CD4-positive, alpha-beta memory T cell (primary cell): Measurements from ENCODE around the gene LRIG2. TPM values are rescaled to one million over a fixed set of nuclear protein-coding genes. Genes with fewer than 3 reads are reported as not detected.
"Not testable (repeated sequence)": the region's sequence is repeated elsewhere in the genome, so short reads cannot be mapped to it uniquely, and the experiment has no call there.

Source experiments
- CTCF ChIA-PET: fragments of 350-600 bp; sonication (Branson Sonifier 250); formaldehyde crosslinking; loops from one replicate; lab custom pipeline; 2021; ENCODE audit warnings: inconsistent platforms; ENCODE audit not compliant: partially characterized antibody; lab: Charles Lee
- POLR2A ChIA-PET: fragments of 350-600 bp; sonication (Branson Sonifier 250); formaldehyde crosslinking; loops from one replicate; lab custom pipeline; 2021; ENCODE audit not compliant: partially characterized antibody; lab: Charles Lee
- DNase-seq, 5 donors: peaks; one replicate each; pipeline versions ENCODE4 v3.0.0 to v3.0.0-alpha.2; 2020 to 2022; ENCODE audit warnings: mixed read lengths in 1 of 5
- H3K27ac ChIP-seq: one replicate; pipeline ENCODE4 v1.7.0; 2013; ENCODE audit warnings: low read depth, low read length
- H3K27me3 ChIP-seq: 2 replicates; pipeline ENCODE4 v1.7.0; 2013; ENCODE audit warnings: mild to moderate bottlenecking, low read length, moderate library complexity; ENCODE audit not compliant: insufficient read depth
- H3K36me3 ChIP-seq: 2 replicates; pipeline ENCODE4 v1.7.0; 2013; ENCODE audit warnings: mild to moderate bottlenecking, low read length, moderate library complexity; ENCODE audit not compliant: insufficient read depth
- H3K4me1 ChIP-seq: 2 replicates; pipeline ENCODE4 v1.7.0; 2013; ENCODE audit warnings: mild to moderate bottlenecking, low read length, moderate library complexity; ENCODE audit not compliant: insufficient read depth
- H3K4me3 ChIP-seq, 2 donors: one replicate each; pipeline ENCODE4 v1.7.0; 2013; ENCODE audit warnings: low read length in 2 of 2, mild to moderate bottlenecking in 1 of 2
- H3K9me3 ChIP-seq, 2 donors: one replicate each; pipeline ENCODE4 v1.7.0; 2013; ENCODE audit warnings: low read length in 2 of 2, control low read depth in 1 of 2; ENCODE audit not compliant: control insufficient read depth in 1 of 2
- H3K27ac Mint-ChIP-seq, 7 donors: one replicate each; pipeline ENCODE4 v1.8.0; 2020 to 2021; ENCODE audit warnings: mixed read lengths in 7 of 7, mild to moderate bottlenecking in 6 of 7, inconsistent platforms in 3 of 7, moderate library complexity in 3 of 7
- H3K27me3 Mint-ChIP-seq, 2 donors: one replicate each; pipeline ENCODE4 v1.8.0; 2020 to 2021; ENCODE audit warnings: mixed read lengths in 2 of 2
- H3K36me3 Mint-ChIP-seq, 2 donors: one replicate each; pipeline ENCODE4 v1.8.0; 2020 to 2021; ENCODE audit warnings: mixed read lengths in 2 of 2, inconsistent platforms in 1 of 2, mild to moderate bottlenecking in 1 of 2
- H3K4me1 Mint-ChIP-seq, 4 donors: one replicate each; pipeline ENCODE4 v1.8.0; 2020 to 2021; ENCODE audit warnings: mixed read lengths in 4 of 4, mild to moderate bottlenecking in 1 of 4
- H3K4me3 Mint-ChIP-seq, 8 donors: one replicate each; pipeline ENCODE4 v1.8.0; 2020 to 2021; ENCODE audit warnings: mixed read lengths in 8 of 8, mild to moderate bottlenecking in 7 of 8, moderate library complexity in 6 of 8, inconsistent platforms in 3 of 8
- H3K9me3 Mint-ChIP-seq, 8 donors: one replicate each; pipeline ENCODE4 v1.8.0; 2020 to 2021; ENCODE audit warnings: mixed read lengths in 8 of 8, mild to moderate bottlenecking in 5 of 8, inconsistent platforms in 3 of 8, moderate library complexity in 1 of 8
- intact Hi-C: fragments of 100-400 bp; cut with micrococcal nuclease; formaldehyde crosslinking; loops from one replicate; pipeline ENCODE4 v1.15.1; 2023
- polyA plus RNA-seq, 2 donors: library from polyadenylated mRNA; unstranded; fragments of 300-500 nt; fragmentation: Illumina TruSeq; gene quantifications; one replicate each; pipeline ENCODE4 v1.2.3, GENCODE V29; 2021
- total RNA-seq, 2 experiments: library from RNA; stranded (reverse); gene quantifications; one replicate each; pipeline ENCODE4 v1.2.3, GENCODE V29; 2021

The LRIG2 gene
- total and polyA plus RNA-seq, 4 experiments from 2014 or later = 3.0 to 27.9 (median 15.6) TPM

DNA sequence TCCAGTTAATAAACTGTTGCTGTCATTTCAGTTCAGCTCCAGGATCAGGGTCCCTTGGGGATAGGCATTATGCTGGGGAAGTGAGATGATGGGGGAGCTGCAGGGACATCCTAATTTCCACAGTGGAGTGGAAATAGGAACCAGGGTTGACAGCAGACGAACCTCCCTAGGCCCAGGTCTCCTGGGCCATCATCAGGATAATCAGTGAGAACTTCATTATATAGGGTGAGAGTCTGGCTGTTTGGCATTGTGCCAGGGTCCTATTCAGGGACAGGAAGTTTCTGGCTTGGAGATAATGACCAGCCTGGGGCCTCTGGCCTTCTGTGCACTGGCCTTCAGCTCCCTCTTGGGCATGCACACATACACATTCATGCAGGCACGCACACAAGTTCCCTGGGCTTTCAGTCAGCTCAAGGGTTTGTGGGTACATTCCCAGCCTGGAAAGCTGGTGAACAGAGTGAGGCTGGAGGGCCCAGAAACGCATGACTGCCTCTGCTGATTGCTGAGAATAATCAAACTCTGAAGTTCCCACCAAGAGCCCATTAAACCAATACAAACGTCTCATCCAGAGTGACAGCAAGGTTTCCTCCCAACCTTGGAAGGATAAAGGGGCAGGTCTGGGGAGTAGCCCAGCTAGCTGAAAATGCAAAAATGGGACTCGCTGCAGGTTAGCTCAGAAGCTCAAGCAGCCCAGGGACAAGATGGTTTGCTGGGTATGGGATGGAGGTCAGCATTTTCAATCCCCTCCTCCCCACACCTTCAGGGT, 13.9 kb upstream of the LRIG2 start:
- H3K27ac ChIP-seq = no peak overlapping the region
- H3K4me3 ChIP-seq = no peak overlapping the region
- intact Hi-C loops = no loop called here
- no peaks in the 10 kb centered on the region for H3K36me3 Mint-ChIP-seq
- H3K27me3 Mint-ChIP-seq = no peaks in the 10 kb centered on the region
- no peaks in the 10 kb centered on the region for H3K4me1 Mint-ChIP-seq
- H3K27ac Mint-ChIP-seq = no peak overlapping the region
- peaks cover 0 to 4% (median 0%) of the 10 kb centered on the region in 8 donors for H3K9me3 Mint-ChIP-seq
- POLR2A ChIA-PET = no interaction called here
- no peaks in the 10 kb centered on the region for H3K9me3 ChIP-seq
- no peaks in the 10 kb centered on the region for H3K4me1 ChIP-seq
- H3K36me3 ChIP-seq = no peaks in the 10 kb centered on the region
- no peak for DNase-seq
- H3K4me3 Mint-ChIP-seq = no peak overlapping the region
- H3K27me3 ChIP-seq = no peaks in the 10 kb centered on the region
- CTCF ChIA-PET = interaction anchor here (4.5 kb wide), 1 partner anchor 14 kb away, joined by 37 read pairs; the partner anchor contains the start of gene LRIG2

DNA sequence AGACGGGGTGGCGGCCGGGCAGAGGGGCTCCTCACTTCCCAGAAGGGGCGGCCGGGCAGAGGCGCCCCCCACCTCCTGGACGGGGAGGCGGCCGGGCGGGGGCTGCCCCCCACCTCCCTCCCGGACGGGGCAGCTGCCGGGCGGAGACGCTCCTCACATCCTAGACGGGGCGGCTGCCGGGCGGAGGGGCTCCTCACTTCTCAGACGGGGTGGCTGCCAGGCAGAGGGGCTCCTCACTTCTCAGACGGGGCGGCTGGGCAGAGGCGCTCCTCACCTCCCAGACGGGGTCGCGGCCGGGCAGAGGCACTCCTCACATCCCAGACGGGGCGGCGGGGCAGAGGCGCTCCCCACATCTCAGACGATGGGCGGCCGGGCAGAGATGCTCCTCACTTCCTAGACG, 9.5 kb upstream of the LRIG2 start:
- intact Hi-C loops, H3K27me3 Mint-ChIP-seq, H3K9me3 ChIP-seq, H3K4me3 Mint-ChIP-seq, H3K4me3 ChIP-seq, CTCF ChIA-PET, POLR2A ChIA-PET, H3K27me3 ChIP-seq, H3K36me3 Mint-ChIP-seq, H3K27ac ChIP-seq, DNase-seq, H3K4me1 ChIP-seq, H3K27ac Mint-ChIP-seq, H3K4me1 Mint-ChIP-seq, H3K9me3 Mint-ChIP-seq, H3K36me3 ChIP-seq: not testable (repeated sequence)

DNA sequence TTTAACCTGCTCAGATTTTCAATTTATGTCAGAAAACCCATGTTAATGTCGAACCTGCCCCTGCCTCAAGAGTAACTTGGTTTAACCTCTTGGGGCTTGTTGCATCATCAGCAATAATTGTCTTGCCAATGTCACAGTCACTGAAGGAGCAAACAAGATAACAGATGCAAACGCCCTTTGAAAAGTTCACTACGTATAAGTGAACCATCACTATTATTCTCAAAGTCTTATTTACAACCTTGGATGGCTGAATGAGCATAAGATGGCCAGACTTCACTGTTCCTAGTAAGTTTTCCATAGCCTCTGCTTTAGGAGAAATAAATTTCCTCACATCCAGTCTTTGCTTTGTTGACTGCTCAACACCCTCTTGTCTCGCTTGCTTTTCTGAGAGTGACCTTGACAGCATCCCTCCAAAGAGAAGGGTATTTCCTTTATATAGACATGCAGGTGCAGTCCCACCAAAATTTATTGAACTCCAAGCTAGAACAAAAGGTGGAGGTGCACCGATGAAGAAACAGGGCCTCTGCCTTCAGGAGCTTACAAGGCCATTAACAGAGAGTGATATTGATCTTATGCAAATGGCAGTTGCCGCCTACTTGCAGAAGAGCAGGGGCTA, 749 bp upstream of the LRIG2 start:
- H3K9me3 ChIP-seq = no peaks in the 10 kb centered on the region
- peaks cover 35% of the 10 kb centered on the region for H3K4me1 ChIP-seq
- peaks cover 15 to 52% (median 29%) of the 10 kb centered on the region in 4 donors for H3K4me1 Mint-ChIP-seq
- intact Hi-C loops = loop anchor here (2.0 to 10.0 kb wide), 13 partner anchors 35 to 1509 kb away; partner anchors contain the start of genes AP4B1, BCAS2, CAPZA1 and DCLRE1B
- DNase-seq = no peak
- no peaks in the 10 kb centered on the region for H3K27me3 ChIP-seq
- H3K4me3 ChIP-seq = peak overlapping the region; percentile 19 to 85
- no peaks in the 10 kb centered on the region for H3K9me3 Mint-ChIP-seq
- ChIA-PET POLR2A (interaction anchor here (0.6 to 2.1 kb wide), 16 partner anchors 15 to 1439 kb away, joined by 3 to 31 read pairs (median 4); partner anchors contain the start of genes PPM1J, RSBN1, SLC16A1 and ST7L), CTCF (interaction anchor here (0.7 to 3.7 kb wide), 75 partner anchors 10 to 1687 kb away, joined by 3 to 97 read pairs (median 4); partner anchors contain the start of genes DCLRE1B, MOV10, NRAS and PPM1J)
- H3K36me3 ChIP-seq = no peaks in the 10 kb centered on the region
- peak overlapping the region; percentile 80 for H3K27ac ChIP-seq
- H3K4me3 Mint-ChIP-seq = peak overlapping the region; percentile 97 to 99 (median 98)
- H3K27ac Mint-ChIP-seq = peak overlapping the region; percentile 95 to 99 (median 97)
- H3K27me3 Mint-ChIP-seq = peaks cover 0 to 1% of the 10 kb centered on the region in 2 donors
- peaks cover 0 to 21% of the 10 kb centered on the region in 2 donors for H3K36me3 Mint-ChIP-seq

DNA sequence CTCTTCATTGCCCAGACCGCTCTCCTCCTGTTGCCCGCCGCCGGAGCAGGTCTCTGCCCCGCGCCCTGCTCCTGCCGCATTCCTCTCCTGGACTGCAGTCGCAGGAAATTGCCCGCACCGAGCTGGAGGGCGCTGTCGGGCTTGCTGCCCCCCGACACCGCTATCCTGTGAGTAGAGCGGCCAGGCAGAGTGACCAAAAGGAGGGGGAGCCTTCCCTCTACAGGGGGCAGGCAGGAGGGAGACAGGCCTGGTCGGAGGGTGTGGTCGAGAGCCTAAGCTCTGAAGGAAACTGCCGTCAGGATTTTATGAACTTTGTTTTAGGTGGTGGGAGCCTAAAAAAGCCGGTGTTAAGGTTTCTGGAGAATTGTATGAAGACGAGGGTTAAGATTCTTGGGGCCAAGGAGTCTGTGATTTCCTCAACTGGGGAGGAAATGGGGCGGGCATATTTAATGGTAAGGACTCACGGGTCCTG, 517 bp downstream of the LRIG2 start:
- H3K4me1 Mint-ChIP-seq = peaks cover 16 to 55% (median 31%) of the 10 kb centered on the region in 4 donors
- peaks cover 8 to 29% of the 10 kb centered on the region in 2 donors for H3K36me3 Mint-ChIP-seq
- peak overlapping the region; percentile 80 for H3K27ac ChIP-seq
- H3K36me3 ChIP-seq = no peaks in the 10 kb centered on the region
- peaks cover 35% of the 10 kb centered on the region for H3K4me1 ChIP-seq
- intact Hi-C loops = loop anchor here (2.0 to 10.0 kb wide), 13 partner anchors 34 to 1507 kb away; partner anchors contain the start of genes AP4B1, BCAS2, CAPZA1 and DCLRE1B
- H3K9me3 Mint-ChIP-seq = no peaks in the 10 kb centered on the region
- ChIA-PET POLR2A (interaction anchor here (0.8 to 2.1 kb wide), 11 partner anchors 27 to 873 kb away, joined by 3 to 31 read pairs (median 4); partner anchors contain the start of genes HIPK1, PPM1J, RSBN1 and SLC16A1), CTCF (interaction anchor here (0.9 to 3.7 kb wide), 41 partner anchors 9 to 865 kb away, joined by 3 to 97 read pairs (median 7); partner anchors contain the start of genes PPM1J and SLC16A1)
- no peaks in the 10 kb centered on the region for H3K9me3 ChIP-seq
- H3K27me3 ChIP-seq = no peaks in the 10 kb centered on the region
- H3K27ac Mint-ChIP-seq = peak overlapping the region; percentile 95 to 99 (median 97)
- H3K4me3 ChIP-seq = peak overlapping the region; percentile 85 to 95
- no peaks in the 10 kb centered on the region for H3K27me3 Mint-ChIP-seq
- no peak for DNase-seq
- peak overlapping the region; percentile 97 to 99 (median 98) for H3K4me3 Mint-ChIP-seq

DNA sequence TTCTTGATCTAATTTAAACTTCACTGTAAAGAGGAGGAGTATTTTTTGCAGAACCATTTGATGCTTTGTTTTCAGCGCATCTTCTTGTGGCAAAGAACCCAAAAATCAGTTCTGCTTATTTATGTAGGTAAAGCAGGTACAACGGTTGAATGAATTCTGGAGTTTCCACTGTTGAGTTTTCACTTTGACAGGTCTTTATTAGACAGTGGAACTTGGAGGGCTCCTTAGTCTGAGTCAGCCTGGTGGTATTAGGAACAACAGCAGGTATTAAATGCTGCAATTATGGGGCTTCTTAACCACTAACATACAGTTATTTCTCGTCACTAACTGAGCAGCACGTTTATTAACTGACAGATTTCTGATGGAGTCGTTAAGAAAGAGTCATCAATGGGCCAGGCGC, 1.2 kb downstream of the LRIG2 start:
- ChIA-PET POLR2A (interaction anchor here (0.8 to 1.0 kb wide), 2 partner anchors 855 to 872 kb away, joined by 3 read pairs; partner anchors contain the start of gene HIPK1), CTCF (interaction anchor here (1.9 to 3.7 kb wide), 4 partner anchors 16 to 359 kb away, joined by 5 to 97 read pairs (median 46); partner anchors contain the start of gene PPM1J)
- H3K27ac Mint-ChIP-seq = peak overlapping the region in 6 of 7 donors; percentile 95 to 99 (median 97)
- peaks cover 16 to 55% (median 31%) of the 10 kb centered on the region in 4 donors for H3K4me1 Mint-ChIP-seq
- peaks cover 9 to 30% of the 10 kb centered on the region in 2 donors for H3K36me3 Mint-ChIP-seq
- intact Hi-C loops = loop anchor here (5.0 to 10.0 kb wide), 2 partner anchors 33 to 831 kb away; partner anchors contain the start of genes AP4B1 and DCLRE1B
- H3K4me3 Mint-ChIP-seq = peak overlapping the region; percentile 97 to 99 (median 98)
- H3K9me3 ChIP-seq = no peaks in the 10 kb centered on the region
- H3K4me3 ChIP-seq = peak overlapping the region; percentile 85 to 95
- peaks cover 35% of the 10 kb centered on the region for H3K4me1 ChIP-seq
- H3K27ac ChIP-seq = peak overlapping the region; percentile 80
- H3K27me3 ChIP-seq = no peaks in the 10 kb centered on the region
- H3K36me3 ChIP-seq = no peaks in the 10 kb centered on the region
- H3K9me3 Mint-ChIP-seq = no peaks in the 10 kb centered on the region
- H3K27me3 Mint-ChIP-seq = no peaks in the 10 kb centered on the region
- no peak for DNase-seq

DNA sequence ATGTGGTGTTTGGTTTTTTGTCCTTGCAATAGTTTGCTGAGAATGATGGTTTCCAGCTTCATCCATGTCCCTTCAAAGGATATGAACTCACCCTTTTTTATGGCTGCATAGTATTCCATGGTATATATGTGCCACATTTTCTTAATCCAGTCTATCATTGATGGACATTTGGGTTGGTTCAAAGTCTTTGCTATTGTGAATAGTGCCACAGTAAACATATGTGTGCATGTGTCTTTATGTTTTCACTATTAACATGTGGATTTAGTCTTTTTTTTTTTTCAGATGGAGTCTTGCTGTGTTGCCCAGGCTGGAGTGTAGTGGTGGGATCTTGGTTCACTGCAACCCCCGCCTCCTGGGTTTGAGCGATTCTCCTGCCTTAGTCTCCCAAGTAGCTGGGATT, 5.0 kb downstream of the LRIG2 start:
- H3K4me1 Mint-ChIP-seq = peaks cover 18 to 53% (median 35%) of the 10 kb centered on the region in 4 donors
- H3K9me3 Mint-ChIP-seq, H3K9me3 ChIP-seq, H3K36me3 ChIP-seq, H3K27me3 Mint-ChIP-seq, H3K27me3 ChIP-seq, DNase-seq, POLR2A ChIA-PET, H3K4me3 ChIP-seq, H3K4me3 Mint-ChIP-seq, H3K27ac Mint-ChIP-seq, H3K27ac ChIP-seq: not testable (repeated sequence)
- peaks cover 16 to 36% of the 10 kb centered on the region in 2 donors for H3K36me3 Mint-ChIP-seq
- H3K4me1 ChIP-seq = peaks cover 28% of the 10 kb centered on the region
- intact Hi-C loops = loop anchor here (10.0 kb wide), 1 partner anchor 827 kb away; the partner anchor contains the start of genes AP4B1 and DCLRE1B
- CTCF ChIA-PET = interaction anchor here (1.1 to 1.4 kb wide), 2 partner anchors 10 to 360 kb away, joined by 3 to 5 read pairs; no protein-coding TSS in a partner anchor
